B cell (primary cell): ENCODE measurements around the gene ATP8B2. TPM values are rescaled to one million over a fixed set of nuclear protein-coding genes. Genes with fewer than 3 reads are reported as not detected.

Source experiments
- ATAC-seq: fragments of 200-7000 bp; cut with Tn5 transposase; one replicate; pipeline ENCODE4 v1.10.0; 2021; ENCODE audit warnings: low read depth, mild to moderate bottlenecking, moderate number of reproducible peaks, moderate library complexity
- CTCF ChIA-PET: fragments of 350-600 bp; sonication (Branson Sonifier 250); formaldehyde crosslinking; loops from one replicate; lab custom pipeline; 2021; ENCODE audit warnings: antibody characterized with exemption, inconsistent platforms; lab: Charles Lee
- POLR2A ChIA-PET: fragments of 350-600 bp; sonication (Branson Sonifier 250); formaldehyde crosslinking; loops from one replicate; lab custom pipeline; 2021; ENCODE audit warnings: antibody characterized with exemption; lab: Charles Lee
- DNase-seq: peaks from one replicate; pipeline ENCODE4 v3.0.0; 2013
- H2AFZ ChIP-seq: 2 replicates; pipeline ENCODE4 v1.6.1; 2012; ENCODE audit warnings: mild to moderate bottlenecking, low read depth, low read length; ENCODE audit not compliant: insufficient read depth, poor library complexity, severe bottlenecking
- H3K27ac ChIP-seq, 2 donors: 1 replicate in 1 of 2; 2 replicates in 1 of 2; pipeline ENCODE4 v1.5.1; 2012 to 2013; ENCODE audit warnings: low read length in 2 of 2, mild to moderate bottlenecking in 2 of 2, moderate library complexity in 1 of 2
- H3K27me3 ChIP-seq, 4 experiments: fragments of 200-600 bp in 1 of 4; sonication (generic) in 1 of 4; replicated peaks in 1 of 4; 1 replicate in 2 of 4; 2 replicates in 2 of 4; pipeline versions ENCODE4 v1.6.1 to v1.7.0; 2013 to 2016; ENCODE audit warnings: low read length in 3 of 4, mild to moderate bottlenecking in 2 of 4, mixed read lengths in 1 of 4, moderate library complexity in 1 of 4; ENCODE audit not compliant: insufficient read depth in 4 of 4, control insufficient read depth in 3 of 4; ENCODE audit errors: control extremely low read depth in 1 of 4
- H3K36me3 ChIP-seq, 2 experiments: replicated peaks in 1 of 2; 1 replicate in 1 of 2; 2 replicates in 1 of 2; pipeline versions ENCODE4 v1.6.1 to v1.7.1; 2013; ENCODE audit warnings: low read length in 1 of 2; ENCODE audit not compliant: insufficient read depth in 2 of 2, control insufficient read depth in 1 of 2; ENCODE audit errors: control extremely low read depth in 1 of 2, extremely low read depth in 1 of 2
- H3K4me1 ChIP-seq, 2 donors: fragments of 200-600 bp in 1 of 2; sonication (generic) in 1 of 2; 1 replicate in 1 of 2; 2 replicates in 1 of 2; pipeline versions ENCODE4 v1.5.1 to v1.6.1; 2013 to 2017; ENCODE audit warnings: low read length in 2 of 2; ENCODE audit not compliant: control insufficient read depth in 2 of 2, insufficient read depth in 2 of 2
- H3K4me2 ChIP-seq: replicated peaks from 2 replicates; pipeline ENCODE3; 2012; ENCODE audit warnings: mild to moderate bottlenecking, low read depth, low read length; ENCODE audit not compliant: poor library complexity, severe bottlenecking
- H3K4me3 ChIP-seq, 5 experiments: fragments of 200-600 bp in 1 of 5; sonication (generic) in 1 of 5; 1 replicate in 3 of 5; 2 replicates in 2 of 5; pipeline versions ENCODE4 v1.5.1 to v1.7.0; 2011 to 2016; ENCODE audit warnings: low read length in 4 of 5, mild to moderate bottlenecking in 4 of 5, low read depth in 2 of 5, control low read depth in 1 of 5, moderate library complexity in 1 of 5; ENCODE audit not compliant: insufficient read depth in 1 of 5; ENCODE audit errors: control extremely low read depth in 1 of 5, extremely low read depth in 1 of 5
- H3K79me2 ChIP-seq: fragments of 200-600 bp; sonication (generic); one replicate; pipeline ENCODE4 v1.6.0; 2016; ENCODE audit warnings: low read length; ENCODE audit not compliant: control insufficient read depth, insufficient read depth
- H3K9ac ChIP-seq: fragments of 200-600 bp; sonication (generic); 2 replicates; pipeline ENCODE4 v1.6.1; 2017; ENCODE audit warnings: mild to moderate bottlenecking, low read length, moderate library complexity
- H3K9me3 ChIP-seq, 3 donors: one replicate each; pipeline versions ENCODE4 v1.6.1 to v1.7.1; 2013; ENCODE audit warnings: low read length in 2 of 3; ENCODE audit not compliant: control insufficient read depth in 2 of 3, insufficient read depth in 1 of 3; ENCODE audit errors: control extremely low read depth in 1 of 3
- H4K20me1 ChIP-seq: 2 replicates; pipeline ENCODE4 v1.6.0; 2012; ENCODE audit warnings: mild to moderate bottlenecking, low read length; ENCODE audit not compliant: insufficient read depth, control insufficient read depth, poor library complexity, severe bottlenecking
- H3K27ac Mint-ChIP-seq: one replicate; pipeline ENCODE4 v1.8.0; 2021; ENCODE audit warnings: mixed read lengths
- H3K27me3 Mint-ChIP-seq: one replicate; pipeline ENCODE4 v1.8.0; 2021; ENCODE audit warnings: mixed read lengths
- H3K4me1 Mint-ChIP-seq: one replicate; pipeline ENCODE4 v1.8.0; 2021; ENCODE audit warnings: mixed read lengths
- H3K4me3 Mint-ChIP-seq: one replicate; pipeline ENCODE4 v1.8.0; 2021; ENCODE audit warnings: mixed read lengths
- H3K9me3 Mint-ChIP-seq: one replicate; pipeline ENCODE4 v1.8.0; 2022; ENCODE audit warnings: mixed read lengths; ENCODE audit not compliant: insufficient read depth
- EZH2 ChIP-seq: IDR thresholded peaks from 2 replicates; pipeline ENCODE4 v1.6.1; 2012; ENCODE audit warnings: borderline replicate concordance, low read depth, mild to moderate bottlenecking, moderate library complexity, low read length; ENCODE audit not compliant: insufficient read depth, poor library complexity, severe bottlenecking
- WGBS: methylation state at CpG from one replicate; pipeline ENCODE4 v1.1.5; 2013; ENCODE audit warnings: missing lambda C conversion rate; ENCODE audit not compliant: insufficient coverage; 5-methylcytosine and 5-hydroxymethylcytosine counted together
- intact Hi-C: fragments of 100-400 bp; cut with micrococcal nuclease; formaldehyde crosslinking; loops from one replicate; pipeline ENCODE4 v1.10.0; 2022
- polyA minus RNA-seq: library from RNA; depleted of rRNA, polyadenylated mRNA; stranded (reverse); fragments of >200 nt; gene quantifications from 2 replicates; pipeline ENCODE4 v1.2.3, GENCODE V29; 2012
- polyA plus RNA-seq: library from polyadenylated mRNA; depleted of rRNA; stranded (reverse); fragments of >200 nt; gene quantifications from 2 replicates; pipeline ENCODE4 v1.2.3, GENCODE V29; 2012
- total RNA-seq, 2 donors: library from RNA; stranded (reverse); fragments of 120-200 nt in 1 of 2; gene quantifications; 1 replicate in 1 of 2; 2 replicates in 1 of 2; pipeline versions ENCODE4 v1.2.3 to v1.2.4, GENCODE V29; 2013 to 2022
- TF ChIP-seq, protein P1 (sequence below): fragments of 200-600 bp; IDR thresholded peaks from one replicate; pipeline ENCODE4 v1.8.0; 2022; ENCODE audit warnings: antibody characterized with exemption, mild to moderate bottlenecking

The ATP8B2 gene, protein sequence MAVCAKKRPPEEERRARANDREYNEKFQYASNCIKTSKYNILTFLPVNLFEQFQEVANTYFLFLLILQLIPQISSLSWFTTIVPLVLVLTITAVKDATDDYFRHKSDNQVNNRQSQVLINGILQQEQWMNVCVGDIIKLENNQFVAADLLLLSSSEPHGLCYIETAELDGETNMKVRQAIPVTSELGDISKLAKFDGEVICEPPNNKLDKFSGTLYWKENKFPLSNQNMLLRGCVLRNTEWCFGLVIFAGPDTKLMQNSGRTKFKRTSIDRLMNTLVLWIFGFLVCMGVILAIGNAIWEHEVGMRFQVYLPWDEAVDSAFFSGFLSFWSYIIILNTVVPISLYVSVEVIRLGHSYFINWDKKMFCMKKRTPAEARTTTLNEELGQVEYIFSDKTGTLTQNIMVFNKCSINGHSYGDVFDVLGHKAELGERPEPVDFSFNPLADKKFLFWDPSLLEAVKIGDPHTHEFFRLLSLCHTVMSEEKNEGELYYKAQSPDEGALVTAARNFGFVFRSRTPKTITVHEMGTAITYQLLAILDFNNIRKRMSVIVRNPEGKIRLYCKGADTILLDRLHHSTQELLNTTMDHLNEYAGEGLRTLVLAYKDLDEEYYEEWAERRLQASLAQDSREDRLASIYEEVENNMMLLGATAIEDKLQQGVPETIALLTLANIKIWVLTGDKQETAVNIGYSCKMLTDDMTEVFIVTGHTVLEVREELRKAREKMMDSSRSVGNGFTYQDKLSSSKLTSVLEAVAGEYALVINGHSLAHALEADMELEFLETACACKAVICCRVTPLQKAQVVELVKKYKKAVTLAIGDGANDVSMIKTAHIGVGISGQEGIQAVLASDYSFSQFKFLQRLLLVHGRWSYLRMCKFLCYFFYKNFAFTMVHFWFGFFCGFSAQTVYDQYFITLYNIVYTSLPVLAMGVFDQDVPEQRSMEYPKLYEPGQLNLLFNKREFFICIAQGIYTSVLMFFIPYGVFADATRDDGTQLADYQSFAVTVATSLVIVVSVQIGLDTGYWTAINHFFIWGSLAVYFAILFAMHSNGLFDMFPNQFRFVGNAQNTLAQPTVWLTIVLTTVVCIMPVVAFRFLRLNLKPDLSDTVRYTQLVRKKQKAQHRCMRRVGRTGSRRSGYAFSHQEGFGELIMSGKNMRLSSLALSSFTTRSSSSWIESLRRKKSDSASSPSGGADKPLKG
- total RNA-seq (31.1 and 32.4 TPM in 2 replicates), polyA plus RNA-seq (50.2 and 54.1 TPM in 2 replicates), polyA minus RNA-seq (56.7 and 94.1 TPM in 2 replicates)
- 26.5 TPM for total RNA-seq (2013)

DNA sequence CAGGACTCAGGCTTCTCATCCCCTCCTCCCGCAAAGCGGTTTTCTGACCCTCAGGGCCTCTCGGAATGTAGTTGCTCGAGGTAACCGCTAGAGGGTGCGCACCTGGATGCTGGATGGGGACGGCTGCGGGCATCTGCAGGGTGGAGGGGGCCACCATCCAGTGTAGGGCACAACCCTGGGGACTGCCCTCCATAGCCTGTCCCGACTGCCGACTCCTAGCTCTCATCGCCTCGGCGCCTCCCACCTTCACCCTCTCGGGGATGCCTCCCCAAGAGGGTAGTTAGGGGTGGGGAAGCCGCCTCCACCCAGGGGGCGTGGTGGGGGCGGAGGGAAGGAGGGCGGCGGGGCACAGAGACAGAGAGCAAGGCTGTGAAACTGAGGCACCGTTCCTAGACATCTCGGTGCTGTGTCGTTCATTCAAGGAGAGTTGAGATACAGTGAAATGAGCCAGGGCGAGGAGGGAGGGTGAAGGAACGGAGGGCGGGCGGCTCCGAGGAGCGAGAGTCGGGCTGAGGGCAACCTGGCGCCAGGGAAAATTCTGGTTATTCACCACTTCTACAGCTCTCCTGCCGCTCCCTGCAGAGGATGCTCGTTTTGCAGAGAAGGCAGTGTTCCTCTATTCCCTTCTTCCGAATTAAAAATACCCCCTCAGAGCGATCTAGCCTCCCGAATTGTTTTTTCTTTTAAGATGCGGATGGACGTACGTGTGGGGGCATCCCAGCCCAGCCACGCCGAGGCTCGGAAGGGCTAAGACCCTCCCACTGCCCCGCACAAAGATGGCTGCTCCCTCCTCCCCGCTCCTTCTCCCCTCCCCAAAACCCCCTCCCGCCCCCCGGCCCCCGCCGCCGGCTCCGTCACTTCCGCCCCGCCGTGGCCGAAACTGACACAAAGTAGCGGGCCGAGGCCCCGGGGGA is at the start of gene ATP8B2:
Gene ATP8B2 (plus strand): TSS at position 857 of the 914 bp plus-strand sequence. CDS start 2,617 bp downstream, outside the sequence.
- DNase-seq (peak; percentile 89), ATAC-seq (peak; percentile 68)
- peak within 1 kb of the TSS; percentile 93 for H3K4me3 Mint-ChIP-seq
- peaks cover 0 to 18% (median 3%) of the 10 kb centered on the region in 4 experiments for H3K27me3 ChIP-seq
- no peaks in the 10 kb centered on the region for H3K79me2 ChIP-seq
- H2AFZ ChIP-seq = peak within 1 kb of the TSS; percentile 94
- peak within 1 kb of the TSS; percentile 78 for H3K9ac ChIP-seq
- under 1% methylated on average over 33 of the region's 56 CpGs for WGBS
- POLR2A ChIA-PET = interaction anchor here (0.7 to 2.1 kb wide), 4 partner anchors 10 to 362 kb away, joined by 3 to 13 read pairs (median 3); partner anchors contain the start of genes SLC39A1 and UBAP2L
- no peaks in the 10 kb centered on the region for H3K9me3 Mint-ChIP-seq
- peak within 1 kb of the TSS; percentile 89 for H3K27ac Mint-ChIP-seq
- peaks cover 30 to 46% of the 10 kb centered on the region in 2 donors for H3K4me1 ChIP-seq
- H3K27ac ChIP-seq = peak within 1 kb of the TSS; percentile 48 to 67
- H3K4me2 ChIP-seq = peak within 1 kb of the TSS; percentile 92
- H3K4me1 Mint-ChIP-seq = peaks cover 42% of the 10 kb centered on the region
- TF ChIP-seq EZH2 = no peak
- TF ChIP-seq, protein P1, sequence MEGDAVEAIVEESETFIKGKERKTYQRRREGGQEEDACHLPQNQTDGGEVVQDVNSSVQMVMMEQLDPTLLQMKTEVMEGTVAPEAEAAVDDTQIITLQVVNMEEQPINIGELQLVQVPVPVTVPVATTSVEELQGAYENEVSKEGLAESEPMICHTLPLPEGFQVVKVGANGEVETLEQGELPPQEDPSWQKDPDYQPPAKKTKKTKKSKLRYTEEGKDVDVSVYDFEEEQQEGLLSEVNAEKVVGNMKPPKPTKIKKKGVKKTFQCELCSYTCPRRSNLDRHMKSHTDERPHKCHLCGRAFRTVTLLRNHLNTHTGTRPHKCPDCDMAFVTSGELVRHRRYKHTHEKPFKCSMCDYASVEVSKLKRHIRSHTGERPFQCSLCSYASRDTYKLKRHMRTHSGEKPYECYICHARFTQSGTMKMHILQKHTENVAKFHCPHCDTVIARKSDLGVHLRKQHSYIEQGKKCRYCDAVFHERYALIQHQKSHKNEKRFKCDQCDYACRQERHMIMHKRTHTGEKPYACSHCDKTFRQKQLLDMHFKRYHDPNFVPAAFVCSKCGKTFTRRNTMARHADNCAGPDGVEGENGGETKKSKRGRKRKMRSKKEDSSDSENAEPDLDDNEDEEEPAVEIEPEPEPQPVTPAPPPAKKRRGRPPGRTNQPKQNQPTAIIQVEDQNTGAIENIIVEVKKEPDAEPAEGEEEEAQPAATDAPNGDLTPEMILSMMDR = peak; percentile 92
- CTCF ChIA-PET = interaction anchor here (0.7 to 8.8 kb wide), 6 partner anchors 10 to 666 kb away, joined by 3 to 148 read pairs (median 3); no protein-coding TSS in a partner anchor
- no peaks in the 10 kb centered on the region for H3K9me3 ChIP-seq
- peak within 1 kb of the TSS; percentile 57 to 90 (median 87) for H3K4me3 ChIP-seq
- peaks cover 0 to 2% of the 10 kb centered on the region in 2 experiments for H3K36me3 ChIP-seq
- intact Hi-C loops = loop anchor here (1.0 to 10.0 kb wide), 7 partner anchors 10 to 1957 kb away; partner anchors contain the start of genes IL6R, PMVK, SMG5 and TMEM79
- peaks cover 15% of the 10 kb centered on the region for H3K27me3 Mint-ChIP-seq
- peaks cover 10% of the 10 kb centered on the region for H4K20me1 ChIP-seq
